Parathyroid adenoma (tissue), 2 donors: ENCODE data around the gene HOXA7.

Experiments
- H2AFZ ChIP-seq: fragments of 300-600 bp; sonication (generic); one replicate; pipeline ENCODE4 v1.7.0; 2017; ENCODE audit warnings: antibody characterized with exemption, mild to moderate bottlenecking
- H3K27ac ChIP-seq: fragments of 300-600 bp; sonication (generic); one replicate; pipeline ENCODE4 v1.7.0; 2017
- H3K27me3 ChIP-seq: fragments of 300-600 bp; sonication (generic); one replicate; pipeline ENCODE4 v1.7.0; 2017; ENCODE audit warnings: low read length; ENCODE audit not compliant: control insufficient read depth, insufficient read depth
- H3K36me3 ChIP-seq: fragments of 300-600 bp; sonication (generic); one replicate; pipeline ENCODE4 v1.7.0; 2017; ENCODE audit warnings: low read length; ENCODE audit not compliant: control insufficient read depth, insufficient read depth
- H3K4me1 ChIP-seq: fragments of 300-600 bp; sonication (generic); one replicate; pipeline ENCODE4 v1.7.0; 2017; ENCODE audit warnings: control low read depth
- H3K4me2 ChIP-seq: fragments of 300-600 bp; sonication (generic); one replicate; pipeline ENCODE4 v1.7.0; 2017; ENCODE audit warnings: low read length
- H3K4me3 ChIP-seq: fragments of 300-600 bp; sonication (generic); one replicate; pipeline ENCODE4 v1.7.0; 2017; ENCODE audit warnings: low read depth, low read length
- H3K79me2 ChIP-seq: fragments of 300-600 bp; sonication (generic); one replicate; pipeline ENCODE4 v1.7.0; 2017; ENCODE audit warnings: control low read depth
- H3K9ac ChIP-seq: fragments of 300-600 bp; sonication (generic); one replicate; pipeline ENCODE4 v1.7.0; 2017; ENCODE audit warnings: mild to moderate bottlenecking
- H3K9me3 ChIP-seq: fragments of 300-600 bp; sonication (generic); one replicate; pipeline ENCODE4 v1.7.0; 2017; ENCODE audit warnings: low read length; ENCODE audit not compliant: control insufficient read depth
- CTCF ChIP-seq: fragments of 300-600 bp; sonication (generic); IDR thresholded peaks from one replicate; pipeline ENCODE4 v1.7.0; 2017; ENCODE audit warnings: antibody characterized with exemption, mild to moderate bottlenecking
- donor health status: primary hyperparathyroidism.

Gene HOXA7

GRCh38 chr7:27139334-27140125, 16.9 kb downstream of the HOXA7 start:
- H3K27me3 ChIP-seq = no peaks in the 10 kb centered on the region
- H3K9ac ChIP-seq = no peak overlapping the region
- TF ChIP-seq CTCF = no peak
- H3K9me3 ChIP-seq = no peaks in the 10 kb centered on the region
- no peaks in the 10 kb centered on the region for H3K4me1 ChIP-seq
- H3K27ac ChIP-seq = no peak overlapping the region
- H3K4me2 ChIP-seq = no peak overlapping the region
- H3K79me2 ChIP-seq = no peaks in the 10 kb centered on the region
- H3K4me3 ChIP-seq = no peak overlapping the region
- H2AFZ ChIP-seq = no peak overlapping the region
- no peaks in the 10 kb centered on the region for H3K36me3 ChIP-seq

GRCh38 chr7:27138985-27139333, 17.5 kb downstream of the HOXA7 start:
- TF ChIP-seq CTCF = no peak
- no peak overlapping the region for H3K4me3 ChIP-seq
- H3K36me3 ChIP-seq = no peaks in the 10 kb centered on the region
- no peaks in the 10 kb centered on the region for H3K27me3 ChIP-seq
- no peak overlapping the region for H3K27ac ChIP-seq
- H2AFZ ChIP-seq = no peak overlapping the region
- no peak overlapping the region for H3K9ac ChIP-seq
- no peaks in the 10 kb centered on the region for H3K79me2 ChIP-seq
- no peaks in the 10 kb centered on the region for H3K4me1 ChIP-seq
- H3K9me3 ChIP-seq = no peaks in the 10 kb centered on the region
- H3K4me2 ChIP-seq = no peak overlapping the region

GRCh38 chr7:27138472-27138871, 18.0 kb downstream of the HOXA7 start:
- Histone ChIP-seq H3K9ac (no peak overlapping the region), H3K79me2 (no peaks in the 10 kb centered on the region), H3K9me3 (no peaks in the 10 kb centered on the region), H3K27me3 (no peaks in the 10 kb centered on the region), H3K4me2 (no peak overlapping the region), H3K36me3 (no peaks in the 10 kb centered on the region), H3K4me3 (no peak overlapping the region), H3K4me1 (no peaks in the 10 kb centered on the region), H3K27ac (no peak overlapping the region), H2AFZ (no peak overlapping the region)
- TF ChIP-seq CTCF = no peak

- no peak for TF ChIP-seq CTCF
- Histone ChIP-seq H3K27ac (no peak overlapping the region), H3K79me2 (no peaks in the 10 kb centered on the region), H2AFZ (no peak overlapping the region), H3K4me2 (no peak overlapping the region), H3K4me1 (no peaks in the 10 kb centered on the region), H3K9ac (no peak overlapping the region), H3K4me3 (no peak overlapping the region), H3K27me3 (no peaks in the 10 kb centered on the region), H3K9me3 (no peaks in the 10 kb centered on the region), H3K36me3 (no peaks in the 10 kb centered on the region)
These were observed 18.7 kb downstream of the HOXA7 start for GRCh38 chr7:27137640-27138315.
